Lung microvascular endothelial cell (primary cell): ENCODE data around the gene ANKAR. TPM values are rescaled to one million over a fixed set of nuclear protein-coding genes. Genes with fewer than 3 reads are reported as not detected.
"Not testable (repeated sequence)": the region's sequence is repeated elsewhere in the genome, so short reads cannot be mapped to it uniquely, and the experiment has no call there.

Source experiments
- DNase-seq, 2 donors: peaks; one replicate each; pipeline versions ENCODE4 v3.0.0 to v3.0.0-alpha.2; 2010; ENCODE audit warnings: low read depth in 2 of 2
- total RNA-seq: library from RNA; depleted of rRNA; stranded (reverse); fragments of >200 nt; gene quantifications from 2 replicates; pipeline ENCODE4 v1.2.1, GENCODE V29; 2014

Gene ANKAR, protein sequence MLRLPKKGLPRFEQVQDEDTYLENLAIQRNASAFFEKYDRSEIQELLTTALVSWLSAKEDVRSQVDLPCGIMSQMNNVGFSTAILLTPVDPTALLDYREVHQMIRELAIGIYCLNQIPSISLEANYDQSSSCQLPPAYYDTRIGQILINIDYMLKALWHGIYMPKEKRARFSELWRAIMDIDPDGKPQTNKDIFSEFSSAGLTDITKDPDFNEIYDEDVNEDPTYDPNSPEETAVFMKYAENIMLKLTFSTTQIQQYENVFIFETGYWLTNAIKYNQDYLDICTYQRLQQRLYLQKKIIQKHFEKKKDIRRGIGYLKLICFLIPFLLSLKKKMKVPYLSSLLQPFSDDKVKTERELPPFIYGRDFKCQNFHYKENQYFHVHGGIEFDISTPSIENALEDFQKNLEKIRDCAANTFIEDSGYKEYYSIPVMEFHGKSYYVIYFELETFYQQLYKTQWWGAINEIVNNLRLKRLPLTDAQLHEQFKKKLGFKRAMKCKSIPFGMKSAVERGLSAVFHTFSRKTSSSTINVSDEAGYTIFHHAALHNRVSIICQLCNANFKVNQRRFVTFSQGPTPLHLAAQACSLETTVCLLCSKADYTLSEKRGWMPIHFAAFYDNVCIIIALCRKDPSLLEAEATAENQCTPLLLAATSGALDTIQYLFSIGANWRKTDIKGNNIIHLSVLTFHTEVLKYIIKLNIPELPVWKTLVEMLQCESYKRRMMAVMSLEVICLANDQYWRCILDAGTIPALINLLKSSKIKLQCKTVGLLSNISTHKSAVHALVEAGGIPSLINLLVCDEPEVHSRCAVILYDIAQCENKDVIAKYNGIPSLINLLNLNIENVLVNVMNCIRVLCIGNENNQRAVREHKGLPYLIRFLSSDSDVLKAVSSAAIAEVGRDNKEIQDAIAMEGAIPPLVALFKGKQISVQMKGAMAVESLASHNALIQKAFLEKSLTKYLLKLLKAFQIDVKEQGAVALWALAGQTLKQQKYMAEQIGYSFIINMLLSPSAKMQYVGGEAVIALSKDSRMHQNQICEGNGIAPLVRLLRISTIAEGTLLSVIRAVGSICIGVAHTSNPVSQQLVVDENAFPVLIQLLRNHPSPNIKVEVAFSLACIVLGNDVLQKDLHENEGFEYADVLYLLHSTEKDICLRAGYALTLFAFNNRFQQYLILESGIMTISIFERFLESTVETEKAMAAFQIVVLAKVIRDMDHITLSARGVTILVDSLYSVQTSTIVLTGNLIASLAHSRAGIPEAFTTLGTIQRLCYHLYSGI (N-terminal part only)
- total RNA-seq = 4.1 and 9.1 TPM in 2 replicates

GRCh38 chr2:189674374-189675112 is at the start of gene ANKAR:
Gene ANKAR, plus strand, starts transcription at chr2:189674670. Its CDS starts 1,821 bp downstream, at chr2:189676491.
- DNase-seq = peak; percentile 93 to 94

DNA sequence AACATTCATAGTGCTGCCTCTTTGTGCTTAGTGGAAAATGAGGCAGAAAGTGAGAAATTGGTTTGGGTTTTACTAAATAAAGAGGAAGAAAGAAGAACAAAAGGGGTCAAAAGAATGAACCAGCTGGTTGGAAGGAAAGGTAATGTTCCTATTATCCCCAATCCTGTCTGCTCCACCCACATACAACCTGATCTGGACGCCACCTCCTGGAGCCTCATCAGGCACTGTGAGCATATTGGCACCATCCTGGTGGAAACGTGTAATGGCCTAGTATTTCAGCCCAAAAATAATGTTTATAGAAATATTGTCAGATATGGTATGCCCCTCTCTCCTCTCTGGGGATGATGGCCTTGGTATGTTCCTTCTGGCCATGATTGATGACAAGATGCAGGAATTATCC is 48.8 kb upstream of the ANKAR start:
- no peak for DNase-seq

GRCh38 chr2:189627789-189628188 is 46.7 kb upstream of the ANKAR start:
- DNase-seq = no peak

DNA sequence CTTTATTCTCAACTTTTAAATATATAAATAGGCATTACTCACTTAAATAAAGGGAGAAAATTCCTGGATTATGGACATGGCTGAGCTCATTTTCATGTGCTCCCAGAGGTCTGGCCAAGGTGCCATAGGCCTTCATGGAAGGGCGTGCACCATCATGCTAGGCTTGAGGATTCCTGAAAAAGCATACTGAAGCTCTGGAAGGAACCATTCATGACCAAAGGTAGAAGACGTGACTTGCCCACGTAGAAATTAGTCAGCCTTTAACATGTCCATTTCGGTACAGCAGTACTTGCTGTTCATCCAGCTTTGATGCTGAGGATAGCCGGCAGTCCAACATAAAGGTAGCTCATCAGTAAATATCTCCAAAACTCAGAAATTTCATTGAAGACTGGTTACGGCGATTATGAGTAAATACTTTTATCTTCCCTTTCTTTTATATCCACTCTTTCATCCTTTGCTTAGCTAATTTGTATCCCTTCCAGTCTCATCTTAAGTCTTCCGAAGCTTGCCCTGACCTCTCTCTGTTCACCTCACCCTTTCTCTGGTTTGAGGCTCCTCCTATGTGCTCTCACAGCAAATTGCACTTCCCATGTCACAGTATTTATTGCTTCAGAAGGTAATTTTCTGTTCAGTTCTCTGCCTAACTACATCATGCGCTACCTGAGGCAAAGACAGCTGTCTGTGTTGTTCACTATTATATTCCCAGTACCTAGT is 45.5 kb upstream of the ANKAR start:
- DNase-seq = no peak

- peak; percentile 15 to 45 for DNase-seq
Measured at GRCh38 chr2:189629531-189630453, 44.7 kb upstream of the ANKAR start.

DNA sequence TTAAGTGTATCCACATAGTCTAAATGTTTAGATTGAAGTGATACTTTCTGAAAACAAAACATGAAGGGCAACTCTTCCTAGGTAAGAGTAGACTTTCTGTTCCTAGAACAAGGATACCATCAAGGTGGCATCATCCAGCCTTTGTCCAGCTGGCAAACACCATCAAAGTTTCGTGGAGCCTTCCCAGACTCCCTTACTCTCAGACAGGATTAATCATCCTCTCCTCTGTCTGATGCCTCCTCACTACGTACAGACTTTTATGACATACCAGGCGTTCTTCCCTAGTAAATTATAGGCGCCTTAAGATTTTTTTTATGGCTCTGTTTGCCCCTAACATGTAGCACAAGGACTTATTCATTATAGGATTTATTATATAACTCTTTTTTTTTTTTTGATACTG is 42.6 kb upstream of the ANKAR start:
- DNase-seq = no peak

DNA sequence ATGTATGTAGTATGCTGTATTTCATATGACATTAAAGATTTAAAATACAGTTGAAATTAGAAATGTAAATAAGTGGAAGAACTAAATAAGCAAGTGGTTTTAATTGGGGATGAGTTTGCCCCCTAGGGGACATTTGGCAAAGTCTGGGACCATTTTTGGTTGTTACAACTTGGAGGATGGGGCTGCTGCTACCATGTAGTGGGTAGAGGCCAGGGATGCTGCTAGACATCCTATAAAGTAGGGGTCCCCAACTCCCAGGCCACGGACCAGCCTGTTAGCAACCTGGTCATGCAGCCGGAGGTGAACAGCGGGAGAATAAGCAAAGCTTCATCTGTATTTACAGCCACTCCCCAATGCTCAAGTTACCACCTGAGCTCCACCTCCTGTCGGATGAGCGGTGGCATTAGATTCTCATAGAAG is 41.1 kb upstream of the ANKAR start:
- peak; percentile 17 to 49 for DNase-seq

DNA sequence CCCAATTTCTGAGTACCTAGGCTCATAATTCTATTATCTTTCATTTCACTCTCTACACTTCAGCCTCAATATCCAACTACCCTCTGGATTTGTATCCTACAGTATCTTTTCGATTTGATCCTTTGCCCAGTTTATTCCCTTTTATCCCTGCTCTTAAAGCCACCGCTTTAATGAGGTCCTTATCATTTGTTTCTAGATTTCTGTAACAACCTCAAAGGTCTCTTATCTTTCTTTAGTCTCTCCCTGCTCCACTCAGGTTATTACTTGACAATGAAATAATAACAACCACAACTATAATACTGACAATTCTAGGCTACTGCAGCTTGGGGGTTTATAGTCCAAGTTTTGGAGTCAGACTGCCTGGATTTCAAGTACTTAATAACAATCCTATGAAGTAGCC is 39.1 kb upstream of the ANKAR start:
- no peak for DNase-seq

- no peak for DNase-seq
Measured at GRCh38 chr2:189638301-189639006, 36.0 kb upstream of the ANKAR start.

- DNase-seq = no peak
Measured at GRCh38 chr2:189639007-189639609, 35.4 kb upstream of the ANKAR start.

- no peak for DNase-seq
Measured at GRCh38 chr2:189641002-189641401, 33.5 kb upstream of the ANKAR start.

GRCh38 chr2:189641590-189641989 is 32.9 kb upstream of the ANKAR start:
- DNase-seq = no peak

DNA sequence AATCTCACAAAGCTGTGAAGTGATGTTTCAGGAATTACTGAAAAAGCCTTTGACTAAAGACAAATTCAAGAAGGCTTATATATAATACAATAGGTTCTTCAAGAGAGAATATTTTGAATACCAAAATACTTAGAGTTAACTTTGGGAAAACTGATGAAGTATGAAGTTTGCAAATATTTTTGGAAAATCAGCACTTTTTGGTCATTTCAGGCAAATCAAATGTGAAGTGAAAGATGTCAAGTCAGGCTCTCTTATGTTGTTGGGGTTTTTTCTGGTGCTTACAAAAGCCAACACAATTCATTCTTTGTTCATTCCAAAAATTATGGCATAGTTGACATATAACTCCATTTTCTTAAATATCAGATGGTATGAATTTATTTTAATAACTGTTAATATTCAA is 27.9 kb upstream of the ANKAR start:
- DNase-seq = no peak

DNA sequence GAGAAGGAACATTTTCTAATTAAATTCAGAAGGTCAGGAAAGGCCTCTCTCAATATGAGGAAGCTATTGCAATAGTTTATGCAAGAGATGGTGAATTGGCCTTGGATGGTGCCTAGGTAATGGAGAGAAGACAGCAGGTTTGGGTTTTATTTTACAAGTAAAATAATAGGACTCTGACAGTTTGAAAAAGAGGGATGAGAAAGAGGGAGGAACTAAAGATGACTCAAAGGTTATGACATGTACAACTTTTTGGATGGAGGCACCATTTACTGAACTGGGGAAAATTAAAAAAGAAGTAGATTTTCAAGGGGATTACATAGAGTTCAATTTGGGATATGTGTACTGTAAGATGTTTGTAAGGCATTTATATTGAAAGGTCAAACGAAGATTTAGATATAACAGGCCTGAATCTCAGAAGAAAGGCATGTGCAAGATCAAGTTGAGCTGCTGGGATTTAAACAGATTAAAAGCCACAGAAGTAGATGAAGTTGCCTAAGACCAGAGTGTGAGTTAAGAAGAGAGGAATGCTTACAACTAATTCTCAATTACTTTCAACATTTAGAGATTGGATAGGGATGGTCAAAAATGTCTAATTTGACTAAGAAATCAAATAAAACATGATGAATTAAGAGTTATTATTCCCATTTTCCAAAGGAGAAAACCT is 25.5 kb upstream of the ANKAR start:
- no peak for DNase-seq

DNA sequence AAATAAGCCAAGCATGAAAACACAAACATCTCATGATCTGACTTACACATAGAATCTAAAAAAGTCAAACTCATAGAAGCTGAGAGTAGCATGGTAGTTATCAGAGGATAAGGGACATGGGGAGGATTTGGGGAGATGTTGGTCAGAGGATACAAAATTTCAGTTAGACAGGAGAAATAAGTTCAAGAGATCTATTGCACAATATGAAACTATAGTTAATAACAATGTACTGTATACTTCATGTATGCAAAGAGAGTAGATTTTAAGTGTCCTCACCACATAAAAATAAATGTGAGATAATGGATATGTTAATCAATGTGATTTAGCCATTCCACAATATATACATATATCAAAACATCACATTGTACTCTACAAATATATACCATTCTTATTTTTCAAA is 23.2 kb upstream of the ANKAR start:
- no peak for DNase-seq

DNA sequence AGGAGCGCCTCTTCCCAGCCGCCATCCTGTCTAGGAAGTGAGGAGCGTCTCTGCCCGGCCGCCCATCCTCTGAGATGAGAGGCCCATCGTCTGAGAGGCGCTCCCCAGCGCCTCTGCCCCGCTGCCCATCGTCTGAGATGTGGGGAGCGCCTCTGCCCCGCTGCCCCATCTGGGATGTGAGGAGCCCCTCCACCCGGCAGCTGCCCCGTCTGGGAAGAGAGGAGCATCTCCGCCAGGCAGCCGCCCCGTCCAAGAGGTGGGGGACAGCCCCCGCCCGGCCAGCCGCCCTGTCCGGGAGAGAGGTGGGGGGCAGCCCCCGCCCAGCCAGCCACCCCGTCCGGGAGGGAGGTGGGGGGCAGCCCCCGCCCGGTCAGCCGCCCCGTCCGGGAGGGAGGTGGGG is 21.0 kb upstream of the ANKAR start:
- DNase-seq = not testable (repeated sequence)

DNA sequence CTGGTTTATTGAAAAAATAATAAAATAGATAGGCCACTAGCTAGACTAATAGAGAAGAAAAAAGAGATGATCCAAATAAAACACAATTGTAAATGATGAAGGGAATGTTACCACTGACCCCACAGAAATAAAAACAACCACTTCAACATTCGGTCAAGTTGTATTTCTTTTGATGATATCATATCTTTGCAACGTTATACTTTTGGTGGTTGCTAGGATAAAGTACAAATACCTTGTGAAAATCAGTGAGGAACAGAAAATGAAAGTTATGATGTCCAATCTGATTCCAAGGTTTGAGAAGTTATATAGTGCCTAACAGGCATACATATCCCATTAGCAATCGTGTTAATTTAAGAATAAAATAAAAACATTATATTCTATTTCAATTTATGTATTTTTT is 19.8 kb upstream of the ANKAR start:
- DNase-seq = no peak

GRCh38 chr2:189657867-189658266 is 16.6 kb upstream of the ANKAR start:
- DNase-seq = no peak
